ENCODE measurements around the gene SHC4.
A peak's percentile ranks its signal among the peaks of the same experiment; 100 is the strongest.

The SHC4 gene

GRCh38 chr15:48896869-48897814, 66.6 kb downstream of the SHC4 start:
- no peak overlapping the region for H3K4me3 Mint-ChIP-seq
- no peaks in the 10 kb centered on the region for H3K9me3 Mint-ChIP-seq
- no peaks in the 10 kb centered on the region for H3K36me3 Mint-ChIP-seq (ENCODE audit: low read depth)
- H3K27ac Mint-ChIP-seq: no peak overlapping the region
- intact Hi-C loops (cut with micrococcal nuclease): no loop called here
- H3K27me3 Mint-ChIP-seq: peaks cover 7% of the 10 kb centered on the region
- no peaks in the 10 kb centered on the region for H3K4me1 Mint-ChIP-seq (ENCODE audit: low read depth)

DNA sequence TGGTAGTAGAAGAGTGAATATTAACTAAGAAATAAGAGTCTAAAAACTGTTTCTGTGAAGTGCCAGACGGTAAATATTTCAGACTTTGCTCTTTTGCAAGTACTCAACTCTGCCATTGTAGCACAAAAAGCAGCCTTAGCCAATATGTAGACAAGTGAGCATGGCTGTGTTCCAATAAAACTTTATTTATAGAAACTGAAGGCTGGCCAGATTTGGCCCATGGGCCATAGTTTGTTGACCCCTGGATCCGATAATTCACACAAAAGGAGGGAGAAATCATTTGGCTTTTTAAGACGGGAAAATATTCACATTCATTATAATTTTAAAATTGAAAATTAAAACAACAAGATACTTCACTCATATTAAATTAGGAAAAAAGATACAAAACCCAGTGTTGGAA, 70.4 kb downstream of the SHC4 start:
- no peaks in the 10 kb centered on the region for H3K36me3 Mint-ChIP-seq (ENCODE audit: low read depth)
- no peak overlapping the region for H3K4me3 Mint-ChIP-seq
- peaks cover 8% of the 10 kb centered on the region for H3K27me3 Mint-ChIP-seq
- no peaks in the 10 kb centered on the region for H3K4me1 Mint-ChIP-seq (ENCODE audit: low read depth)
- no peaks in the 10 kb centered on the region for H3K9me3 Mint-ChIP-seq
- H3K27ac Mint-ChIP-seq: no peak overlapping the region
- intact Hi-C loops (cut with micrococcal nuclease): no loop called here

- Mint-ChIP-seq H3K9me3 (no peaks in the 10 kb centered on the region), H3K27ac (no peak overlapping the region), H3K27me3 (peaks cover 2% of the 10 kb centered on the region), H3K36me3 (ENCODE audit: low read depth) (no peaks in the 10 kb centered on the region), H3K4me3 (no peak overlapping the region), H3K4me1 (ENCODE audit: low read depth) (no peaks in the 10 kb centered on the region)
- intact Hi-C loops (cut with micrococcal nuclease): no loop called here
Observed at GRCh38 chr15:48891232-48891765, 72.4 kb downstream of the SHC4 start.

DNA sequence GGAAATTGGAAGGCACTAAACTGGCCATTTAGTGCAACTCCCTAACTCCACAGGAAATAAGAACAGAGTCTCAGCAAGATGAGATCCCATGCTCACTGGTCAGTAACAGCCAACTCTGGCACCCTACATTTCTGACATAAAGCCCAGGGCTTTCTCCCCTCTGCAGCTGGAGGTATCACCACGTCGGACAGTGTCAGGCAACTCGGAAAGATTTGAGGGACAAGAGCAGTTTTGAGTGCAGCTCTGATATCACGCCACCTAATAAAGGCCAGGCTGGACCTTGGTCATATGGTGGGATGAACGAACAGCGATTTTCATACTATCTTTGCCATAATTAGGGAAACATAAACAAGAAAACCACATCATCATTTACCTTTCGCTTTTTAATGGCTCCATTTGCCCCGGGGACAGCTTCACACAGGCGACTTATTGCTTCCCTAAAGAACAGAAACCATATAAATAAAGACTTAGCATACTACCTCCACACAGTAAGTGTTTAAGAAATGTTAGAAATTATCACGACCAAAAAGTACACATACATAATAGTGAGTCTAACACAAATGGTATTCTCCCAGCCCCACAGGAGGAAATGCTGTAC, 73.2 kb downstream of the SHC4 start:
- intact Hi-C loops (cut with micrococcal nuclease): no loop called here
- Mint-ChIP-seq H3K36me3 (ENCODE audit: low read depth) (no peaks in the 10 kb centered on the region), H3K27me3 (peaks cover 2% of the 10 kb centered on the region), H3K9me3 (no peaks in the 10 kb centered on the region), H3K4me1 (ENCODE audit: low read depth) (no peaks in the 10 kb centered on the region), H3K27ac (no peak overlapping the region), H3K4me3 (no peak overlapping the region)

- H3K9me3 Mint-ChIP-seq: no peaks in the 10 kb centered on the region
- no peak overlapping the region for H3K27ac Mint-ChIP-seq
- H3K27me3 Mint-ChIP-seq: peaks cover 2% of the 10 kb centered on the region
- H3K4me1 Mint-ChIP-seq (ENCODE audit: low read depth): no peaks in the 10 kb centered on the region
- H3K36me3 Mint-ChIP-seq (ENCODE audit: low read depth): no peaks in the 10 kb centered on the region
- intact Hi-C loops (cut with micrococcal nuclease): no loop called here
- no peak overlapping the region for H3K4me3 Mint-ChIP-seq
Observed at GRCh38 chr15:48889925-48890324, 73.8 kb downstream of the SHC4 start.

GRCh38 chr15:48888836-48889235, 74.9 kb downstream of the SHC4 start:
- Mint-ChIP-seq H3K27ac (no peak overlapping the region), H3K36me3 (ENCODE audit: low read depth) (no peaks in the 10 kb centered on the region), H3K4me1 (ENCODE audit: low read depth) (no peaks in the 10 kb centered on the region), H3K4me3 (no peak overlapping the region), H3K27me3 (peaks cover 2% of the 10 kb centered on the region), H3K9me3 (no peaks in the 10 kb centered on the region)
- intact Hi-C loops (cut with micrococcal nuclease): no loop called here

- H3K27ac Mint-ChIP-seq: no peak overlapping the region
- intact Hi-C loops (cut with micrococcal nuclease): no loop called here
- peaks cover 2% of the 10 kb centered on the region for H3K27me3 Mint-ChIP-seq
- no peaks in the 10 kb centered on the region for H3K9me3 Mint-ChIP-seq
- H3K36me3 Mint-ChIP-seq (ENCODE audit: low read depth): no peaks in the 10 kb centered on the region
- H3K4me1 Mint-ChIP-seq (ENCODE audit: low read depth): no peaks in the 10 kb centered on the region
- no peak overlapping the region for H3K4me3 Mint-ChIP-seq
Observed at GRCh38 chr15:48888191-48888590, 75.5 kb downstream of the SHC4 start.

DNA sequence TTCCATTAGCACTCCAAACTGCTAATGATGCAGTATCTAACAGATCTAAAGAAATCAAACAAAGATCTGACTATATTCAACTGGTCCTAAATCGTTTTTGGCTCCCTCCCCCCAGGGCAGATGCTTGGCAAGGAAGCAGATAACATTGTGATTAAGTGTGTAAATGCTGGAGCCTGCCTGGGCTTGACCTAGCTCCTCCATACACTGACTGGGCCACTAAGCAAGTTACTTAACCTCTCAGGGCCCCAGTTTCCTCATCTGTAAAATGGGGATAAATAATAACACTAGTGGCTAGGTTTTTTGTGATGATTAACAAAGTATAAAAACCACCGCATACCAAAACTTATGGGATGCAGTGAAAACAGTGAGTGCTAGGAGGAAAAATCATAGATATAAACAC, 76.6 kb downstream of the SHC4 start:
- Mint-ChIP-seq H3K27me3 (peaks cover 2% of the 10 kb centered on the region), H3K27ac (no peak overlapping the region), H3K4me3 (no peak overlapping the region), H3K4me1 (ENCODE audit: low read depth) (no peaks in the 10 kb centered on the region), H3K36me3 (ENCODE audit: low read depth) (no peaks in the 10 kb centered on the region), H3K9me3 (no peaks in the 10 kb centered on the region)
- intact Hi-C loops (cut with micrococcal nuclease): no loop called here

- no peak overlapping the region for H3K27ac Mint-ChIP-seq
- H3K27me3 Mint-ChIP-seq: peaks cover 2% of the 10 kb centered on the region
- intact Hi-C loops (cut with micrococcal nuclease): no loop called here
- H3K4me1 Mint-ChIP-seq (ENCODE audit: low read depth): peaks cover 16% of the 10 kb centered on the region
- H3K36me3 Mint-ChIP-seq (ENCODE audit: low read depth): peaks cover under 1% of the 10 kb centered on the region
- no peak overlapping the region for H3K4me3 Mint-ChIP-seq
- H3K9me3 Mint-ChIP-seq: no peaks in the 10 kb centered on the region
Observed at GRCh38 chr15:48883699-48884098, 80.0 kb downstream of the SHC4 start.

- Mint-ChIP-seq H3K36me3 (ENCODE audit: low read depth) (peaks cover 10% of the 10 kb centered on the region), H3K4me1 (ENCODE audit: low read depth) (peaks cover 23% of the 10 kb centered on the region), H3K4me3 (no peak overlapping the region), H3K9me3 (no peaks in the 10 kb centered on the region), H3K27me3 (no peaks in the 10 kb centered on the region), H3K27ac (no peak overlapping the region)
- intact Hi-C loops (cut with micrococcal nuclease): no loop called here
Observed at GRCh38 chr15:48880070-48880634, 83.6 kb downstream of the SHC4 start.

DNA sequence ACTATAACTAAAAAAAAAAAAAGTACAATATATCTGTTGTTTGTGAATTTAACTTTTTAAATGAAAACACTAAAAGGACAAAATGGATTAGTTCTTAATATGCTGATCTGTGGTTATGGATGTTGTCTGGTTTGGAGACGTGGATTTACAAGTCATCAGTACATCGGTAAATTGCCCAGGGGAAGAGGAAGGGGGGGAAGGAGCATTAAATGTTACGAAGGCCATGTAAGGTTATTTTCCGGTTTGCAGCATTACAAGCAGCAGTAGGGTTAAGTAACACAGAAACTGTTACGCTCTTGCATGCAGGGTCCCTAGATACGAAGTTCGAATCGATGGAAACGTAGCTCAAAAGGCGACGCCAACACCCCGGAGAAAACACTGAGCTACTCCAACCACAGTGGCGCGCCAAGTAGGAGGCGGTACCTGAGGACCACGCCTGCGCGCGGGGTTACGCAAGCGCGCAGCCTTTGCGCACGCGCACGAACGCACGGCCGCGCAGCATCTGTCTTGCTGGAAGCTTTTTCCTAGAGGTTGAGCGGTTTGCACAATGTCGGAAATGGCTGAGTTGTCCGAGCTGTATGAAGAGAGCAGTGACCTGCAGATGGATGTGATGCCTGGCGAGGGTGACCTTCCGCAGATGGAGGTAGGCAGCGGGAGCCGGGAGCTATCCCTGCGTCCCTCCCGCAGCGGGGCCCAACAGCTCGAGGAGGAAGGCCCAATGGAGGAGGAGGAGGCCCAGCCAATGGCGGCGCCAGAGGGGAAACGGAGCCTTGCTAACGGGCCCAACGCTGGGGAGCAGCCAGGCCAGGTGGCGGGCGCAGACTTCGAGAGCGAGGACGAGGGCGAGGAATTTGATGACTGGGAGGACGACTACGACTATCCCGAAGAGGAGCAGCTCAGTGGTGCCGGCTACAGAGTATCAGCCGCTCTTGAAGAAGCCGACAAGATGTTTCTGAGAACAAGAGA, 85.8 kb downstream of the SHC4 start, which contains the start of gene EID1:
EID1 (plus strand) TSS at position 505 of the 966 bp plus-strand sequence; CDS start at position 548, 43 bp downstream.
- Mint-ChIP-seq H3K27me3 (peaks cover 3% of the 10 kb centered on the region), H3K4me1 (ENCODE audit: low read depth) (peaks cover 23% of the 10 kb centered on the region)
- intact Hi-C loops (cut with micrococcal nuclease): loop anchor here (5.0 to 10.0 kb wide), 3 partner anchors 87 to 747 kb away; partner anchors contain the start of genes COPS2, DTWD1, FAM227B and SHC4

DNA sequence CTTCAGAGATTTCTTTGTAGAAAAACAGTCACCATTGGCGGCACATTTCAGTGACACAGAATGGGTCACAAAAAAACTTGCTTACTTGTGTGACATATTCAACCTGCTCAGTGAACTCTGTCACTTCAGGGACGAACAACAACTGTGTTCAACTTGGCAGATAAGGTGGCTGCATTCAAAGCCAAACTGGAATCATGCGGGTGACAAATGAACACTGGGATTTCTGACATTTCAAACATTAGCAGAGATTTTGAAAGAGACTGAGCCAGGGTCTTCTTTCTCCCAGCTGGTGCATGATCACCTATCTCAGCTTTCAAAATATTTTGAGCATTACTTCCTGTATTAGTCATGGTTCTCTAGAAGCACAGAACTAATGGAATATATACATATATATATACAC, 87.7 kb downstream of the SHC4 start:
- Mint-ChIP-seq H3K36me3 (ENCODE audit: low read depth) (peaks cover 10% of the 10 kb centered on the region), H3K9me3 (no peaks in the 10 kb centered on the region), H3K4me3 (no peak overlapping the region), H3K27ac (no peak overlapping the region), H3K4me1 (ENCODE audit: low read depth) (peaks cover 23% of the 10 kb centered on the region), H3K27me3 (peaks cover 3% of the 10 kb centered on the region)
- intact Hi-C loops (cut with micrococcal nuclease): loop anchor here (5.0 to 10.0 kb wide), 3 partner anchors 89 to 749 kb away; partner anchors contain the start of genes COPS2, DTWD1, FAM227B and SHC4

More for the DNA sequence above, 85.8 kb downstream of the SHC4 start, which contains the start of gene EID1:
- Mint-ChIP-seq H3K36me3 (ENCODE audit: low read depth) (peaks cover 10% of the 10 kb centered on the region), H3K27ac (peak within 1 kb of the TSS; percentile 92), H3K9me3 (no peaks in the 10 kb centered on the region), H3K4me3 (peak within 1 kb of the TSS; percentile 98)

All from dendritic cell treated with granulocyte-macrophage colony-stimulating factor and Interleukin-4, amounts not matched to agents 40 ng/mL and 50 ng/mL, for 4 days (primary cell).